HEK293T (cell line): ENCODE measurements around the gene PPP1R7.

Experiments used
- BHLHE40 ChIP-seq: fragments of 450-650 bp; IDR thresholded peaks from 2 replicates; pipeline ENCODE4 v1.6.1; 2016; ENCODE audit warnings: mild to moderate bottlenecking, moderate library complexity, borderline replicate concordance
- SP1 ChIP-seq: fragments of 450-650 bp; IDR thresholded peaks from 2 replicates; pipeline ENCODE4 v1.6.1; 2017

DNA sequence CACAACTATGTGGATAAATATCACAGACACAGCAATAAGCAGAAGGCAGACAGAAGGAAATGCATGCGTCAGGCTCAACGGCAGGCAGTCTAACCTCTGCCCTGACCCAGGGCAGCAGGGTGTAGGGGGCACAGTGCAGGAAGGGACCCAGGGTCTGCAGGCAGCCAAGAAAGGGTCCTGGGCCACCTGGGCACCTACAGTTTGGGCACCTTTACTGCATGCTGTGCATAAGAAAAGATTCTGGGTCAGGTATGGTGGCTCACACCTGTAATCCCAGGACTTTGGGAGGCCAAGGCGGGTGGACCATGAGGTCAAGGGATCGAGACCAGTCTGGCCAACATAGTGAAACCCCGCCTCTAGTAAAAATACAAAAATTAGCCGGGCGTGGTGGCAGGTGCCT, 18.7 kb upstream of the PPP1R7 start:
- TF ChIP-seq BHLHE40 (no peak), SP1 (no peak)
